ENCODE results near the gene PSMC1. TPM values are rescaled to one million over a fixed set of nuclear protein-coding genes. Genes with fewer than 3 reads are reported as not detected.

Gene PSMC1
- total and polyA plus RNA-seq, 9 donors = 88.5 to 146 (median 106) TPM

DNA sequence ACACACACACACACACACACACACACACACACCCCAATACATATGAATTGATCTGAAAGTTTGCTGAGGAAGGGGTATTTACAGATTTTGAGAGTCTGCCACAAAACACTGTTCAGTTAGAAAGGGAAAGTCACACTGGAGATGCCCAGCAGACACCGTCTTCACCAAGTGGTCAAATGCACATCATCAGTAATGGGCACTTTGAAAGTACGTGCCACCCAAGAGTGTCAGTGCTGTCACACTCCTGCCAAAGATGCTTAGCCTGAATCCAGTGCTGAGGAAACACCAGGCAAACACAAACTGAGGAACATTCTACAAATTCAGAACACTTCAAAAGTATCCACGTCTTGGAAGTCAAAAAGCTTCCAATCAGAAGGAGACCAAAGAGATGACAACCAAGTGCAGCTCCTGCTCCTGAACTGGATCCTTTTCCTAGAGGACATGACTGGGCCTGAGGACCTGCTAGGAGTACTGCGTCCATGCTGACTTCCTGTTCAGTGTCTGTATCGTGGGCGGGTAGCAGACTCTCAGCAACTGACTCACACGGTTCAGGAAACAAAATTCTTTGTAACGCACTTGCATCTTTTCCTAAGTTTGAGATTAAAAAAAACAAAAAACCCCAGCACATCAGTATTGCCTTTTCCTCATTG, 18.6 kb downstream of the PSMC1 start:
- no peak for DNase-seq
- no peaks in the 10 kb centered on the region for H3K4me1 ChIP-seq (ENCODE audit: control insufficient read depth, insufficient read depth, low read length)
- WGBS (ENCODE audit: insufficient coverage) = 69% methylated on average over 8 of the region's 8 CpGs
- no peaks in the 10 kb centered on the region for H3K9me3 ChIP-seq (replicated peaks; ENCODE audit: control insufficient read depth, low read depth, low read length)
- H3K36me3 ChIP-seq (ENCODE audit: control insufficient read depth, insufficient read depth, low read length) = peaks cover 82% of the 10 kb centered on the region
- no peak overlapping the region for H3K4me3 ChIP-seq (ENCODE audit: low read length)
- peak overlapping the region; percentile 0 for H3K27ac ChIP-seq (ENCODE audit: low read length)
- no peaks in the 10 kb centered on the region for H3K27me3 ChIP-seq (ENCODE audit: control insufficient read depth, insufficient read depth, low read length)

DNA sequence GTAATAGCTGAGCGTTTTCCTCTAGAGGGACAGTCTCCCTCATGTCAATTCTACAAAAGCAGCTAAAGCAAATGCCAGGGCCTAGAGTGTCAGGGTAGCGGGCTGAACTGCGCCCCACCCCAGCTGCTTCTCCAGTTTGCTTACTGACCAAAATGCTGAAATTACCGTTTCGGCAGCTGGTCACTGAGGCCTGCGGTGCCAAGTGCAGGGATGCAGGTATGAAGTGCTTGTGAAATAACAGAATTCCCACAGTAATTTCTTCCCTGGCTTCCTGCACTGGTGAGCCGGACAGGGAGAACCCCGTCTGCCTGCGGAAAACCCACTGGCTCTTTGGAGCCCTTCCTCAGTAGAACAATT, 19.1 kb downstream of the PSMC1 start:
- Histone ChIP-seq H3K27ac (ENCODE audit: low read length) (peak overlapping the region; percentile 0), H3K4me3 (ENCODE audit: low read length) (no peak overlapping the region), H3K9me3 (replicated peaks; ENCODE audit: control insufficient read depth, low read depth, low read length) (no peaks in the 10 kb centered on the region), H3K27me3 (ENCODE audit: control insufficient read depth, insufficient read depth, low read length) (no peaks in the 10 kb centered on the region), H3K36me3 (ENCODE audit: control insufficient read depth, insufficient read depth, low read length) (peaks cover 83% of the 10 kb centered on the region), H3K4me1 (ENCODE audit: control insufficient read depth, insufficient read depth, low read length) (no peaks in the 10 kb centered on the region)
- no peak for DNase-seq
- WGBS (ENCODE audit: insufficient coverage) = 84% methylated on average over 4 of the region's 9 CpGs

DNA sequence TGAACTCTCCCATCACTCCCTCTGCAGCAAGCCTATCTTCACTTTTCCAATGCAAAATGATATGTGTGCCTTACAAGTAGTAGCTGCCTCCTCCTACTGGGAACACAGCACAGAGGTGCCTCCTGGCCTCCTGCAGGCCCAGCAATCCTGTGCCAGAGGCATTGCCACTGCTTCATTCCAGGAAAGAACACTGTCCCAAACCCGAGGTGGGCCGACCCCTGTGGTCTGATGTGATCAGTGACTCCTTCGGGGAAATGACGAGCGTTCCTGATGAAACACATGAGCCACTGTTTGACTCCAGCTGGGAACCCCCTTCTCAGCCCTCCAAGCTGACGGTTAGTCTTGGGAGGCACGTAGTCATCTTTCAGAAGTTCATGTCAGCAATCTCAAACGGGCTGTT, 19.5 kb downstream of the PSMC1 start:
- DNase-seq = no peak
- 87% methylated on average over 6 of the region's 8 CpGs for WGBS (ENCODE audit: insufficient coverage)
- no peak overlapping the region for H3K27ac ChIP-seq (ENCODE audit: low read length)
- no peak overlapping the region for H3K4me3 ChIP-seq (ENCODE audit: low read length)
- no peaks in the 10 kb centered on the region for H3K4me1 ChIP-seq (ENCODE audit: control insufficient read depth, insufficient read depth, low read length)
- H3K36me3 ChIP-seq (ENCODE audit: control insufficient read depth, insufficient read depth, low read length) = peaks cover 83% of the 10 kb centered on the region
- H3K27me3 ChIP-seq (ENCODE audit: control insufficient read depth, insufficient read depth, low read length) = no peaks in the 10 kb centered on the region
- no peaks in the 10 kb centered on the region for H3K9me3 ChIP-seq (replicated peaks; ENCODE audit: control insufficient read depth, low read depth, low read length)

DNA sequence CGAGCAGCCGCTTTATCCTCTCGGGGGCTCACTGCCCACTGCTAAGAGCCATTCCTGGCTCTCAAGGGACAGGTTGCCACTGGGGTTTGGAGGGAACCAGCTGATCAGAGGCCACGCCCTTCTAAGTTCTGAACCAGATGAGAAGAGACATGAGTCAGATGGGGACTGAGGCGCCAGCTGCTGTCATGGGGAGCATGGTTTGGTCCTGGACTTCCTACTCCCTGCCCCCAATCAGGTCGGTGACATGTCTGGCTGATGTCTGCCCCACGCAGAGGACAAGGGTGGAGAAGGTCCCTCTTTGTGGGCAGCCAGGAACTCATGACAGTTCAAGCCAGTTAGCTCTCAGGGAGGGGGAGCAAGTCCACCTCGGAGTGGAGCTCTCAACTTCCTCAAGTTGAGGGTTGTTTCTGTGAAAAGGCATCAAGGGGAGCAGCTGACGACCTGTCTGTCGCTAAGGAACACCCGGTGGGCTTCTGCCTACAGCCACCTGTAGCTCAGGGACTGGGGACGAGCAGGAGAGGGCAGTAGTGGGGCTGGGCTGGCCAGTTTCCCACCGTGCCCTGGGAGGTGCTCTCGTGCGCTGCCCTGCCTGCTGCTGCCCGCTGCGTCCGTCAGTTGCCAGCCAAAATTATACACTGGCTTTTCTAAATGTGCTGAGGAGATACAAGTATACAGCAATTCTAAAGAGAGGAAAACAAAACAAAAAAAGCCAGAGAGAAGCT, 20.5 kb downstream of the PSMC1 start:
- Histone ChIP-seq H3K4me1 (ENCODE audit: control insufficient read depth, insufficient read depth, low read length) (no peaks in the 10 kb centered on the region), H3K4me3 (ENCODE audit: low read length) (no peak overlapping the region), H3K36me3 (ENCODE audit: control insufficient read depth, insufficient read depth, low read length) (peaks cover 84% of the 10 kb centered on the region), H3K27ac (ENCODE audit: low read length) (no peak overlapping the region), H3K27me3 (ENCODE audit: control insufficient read depth, insufficient read depth, low read length) (no peaks in the 10 kb centered on the region), H3K9me3 (replicated peaks; ENCODE audit: control insufficient read depth, low read depth, low read length) (no peaks in the 10 kb centered on the region)
- 65% methylated on average over 13 of the region's 18 CpGs for WGBS (ENCODE audit: insufficient coverage)
- no peak for DNase-seq

DNA sequence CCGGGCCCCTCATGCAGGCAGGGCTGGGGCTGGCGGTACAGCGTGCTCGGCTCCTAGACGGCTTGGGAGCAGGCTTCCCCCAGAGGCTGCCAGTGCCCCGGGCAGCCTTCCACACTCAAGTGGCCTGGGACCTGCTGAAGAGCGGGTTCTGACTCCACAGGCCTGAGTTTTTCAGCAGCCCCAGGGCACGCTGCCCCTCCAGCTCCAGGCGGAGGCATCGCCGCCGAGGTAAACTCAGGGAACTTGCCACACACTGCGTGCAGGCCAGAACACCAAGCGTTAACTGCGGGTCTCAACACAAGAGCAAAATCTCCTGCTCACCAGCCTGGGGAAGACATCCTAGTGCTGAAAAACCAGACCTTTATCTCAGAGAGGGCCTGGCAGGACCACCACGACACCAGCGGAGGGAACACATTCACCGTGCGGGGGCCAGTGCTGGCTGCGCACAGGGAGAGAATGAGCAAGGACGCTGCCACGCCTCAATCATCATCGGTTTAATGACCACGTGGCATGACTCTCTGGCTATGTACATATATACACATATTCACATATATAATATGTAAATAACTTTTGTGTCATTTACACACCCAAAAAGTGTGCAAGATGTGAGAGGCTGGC, 21.3 kb downstream of the PSMC1 start:
- Histone ChIP-seq H3K9me3 (replicated peaks; ENCODE audit: control insufficient read depth, low read depth, low read length) (no peaks in the 10 kb centered on the region), H3K27ac (ENCODE audit: low read length) (no peak overlapping the region), H3K4me3 (ENCODE audit: low read length) (no peak overlapping the region), H3K27me3 (ENCODE audit: control insufficient read depth, insufficient read depth, low read length) (no peaks in the 10 kb centered on the region), H3K4me1 (ENCODE audit: control insufficient read depth, insufficient read depth, low read length) (no peaks in the 10 kb centered on the region), H3K36me3 (ENCODE audit: control insufficient read depth, insufficient read depth, low read length) (peaks cover 78% of the 10 kb centered on the region)
- no peak for DNase-seq
- WGBS (ENCODE audit: insufficient coverage) = 86% methylated on average over 20 of the region's 24 CpGs

DNA sequence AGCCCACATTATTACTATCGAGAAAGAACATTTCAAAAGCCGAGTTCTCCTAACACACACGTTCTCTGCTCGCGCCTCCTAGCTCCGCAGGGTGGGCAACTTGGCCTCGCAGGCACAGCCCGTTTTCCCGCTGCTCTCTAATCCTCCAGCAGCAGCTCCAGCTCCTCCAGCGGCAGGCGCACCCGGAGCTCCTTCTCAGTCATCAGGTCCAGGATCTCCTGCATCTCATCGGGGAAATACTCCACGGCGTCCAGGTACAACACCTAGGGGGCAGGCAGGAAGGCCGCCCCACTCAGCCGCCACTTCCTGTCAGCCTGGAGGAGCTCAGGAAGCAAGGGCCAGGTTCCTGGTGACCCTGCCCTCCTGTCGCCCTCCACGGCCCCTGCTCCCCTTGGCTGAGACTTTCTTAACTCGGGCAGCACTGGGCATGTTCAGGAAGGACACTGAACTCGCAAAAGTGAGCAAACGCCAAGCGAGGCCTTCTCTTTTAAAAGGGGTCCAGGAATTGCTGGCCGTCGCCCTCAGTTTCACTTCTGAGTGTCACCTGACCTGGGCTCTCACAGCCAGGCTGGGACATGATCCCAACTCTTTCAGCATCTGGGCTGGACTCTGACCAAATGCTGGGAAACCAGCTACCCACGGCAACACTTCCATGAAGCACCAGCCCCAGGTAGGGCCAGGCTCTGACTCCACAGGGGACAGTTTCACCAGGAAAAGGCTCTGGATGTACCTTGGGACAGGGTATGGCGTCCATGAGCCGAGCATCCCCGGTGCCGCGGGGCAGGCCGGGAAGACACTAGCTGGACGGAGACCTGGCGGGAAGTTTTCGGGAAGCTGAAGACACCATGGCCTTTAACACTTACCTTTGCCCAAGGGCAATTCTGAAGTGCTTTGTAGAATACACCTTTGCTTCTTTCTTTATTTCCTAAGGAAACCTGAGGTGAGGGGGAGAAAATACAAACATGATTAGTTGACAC, 22.1 kb downstream of the PSMC1 start:
- Histone ChIP-seq H3K27ac (ENCODE audit: low read length) (no peak overlapping the region), H3K4me3 (ENCODE audit: low read length) (no peak overlapping the region)

DNA sequence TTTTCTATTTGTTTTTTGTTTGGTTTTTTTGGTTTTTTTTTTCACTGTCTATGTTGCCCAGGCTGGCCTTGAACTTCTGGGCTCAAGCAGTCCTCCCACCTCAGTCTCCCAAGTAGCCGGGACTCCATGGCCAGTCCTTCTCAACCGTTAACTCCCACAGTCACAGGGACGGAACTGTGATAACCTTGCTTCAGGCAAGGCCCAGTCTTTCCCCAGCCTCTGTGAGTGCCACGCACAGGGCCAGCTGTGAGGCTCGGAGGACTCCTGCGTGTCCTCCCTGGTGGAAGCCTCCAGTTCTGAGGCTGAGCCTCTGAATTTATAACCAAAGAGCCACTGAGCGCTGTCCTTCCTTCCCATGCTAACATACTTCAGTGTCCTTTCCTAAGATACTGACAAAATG, 23.7 kb downstream of the PSMC1 start:
- H3K27ac ChIP-seq (ENCODE audit: low read length) = no peak overlapping the region
- H3K4me1 ChIP-seq (ENCODE audit: control insufficient read depth, insufficient read depth, low read length) = no peaks in the 10 kb centered on the region
- no peak overlapping the region for H3K4me3 ChIP-seq (ENCODE audit: low read length)
- no peak for DNase-seq
- H3K27me3 ChIP-seq (ENCODE audit: control insufficient read depth, insufficient read depth, low read length) = no peaks in the 10 kb centered on the region
- 93% methylated on average over 7 of the region's 7 CpGs for WGBS (ENCODE audit: insufficient coverage)
- no peaks in the 10 kb centered on the region for H3K9me3 ChIP-seq (replicated peaks; ENCODE audit: control insufficient read depth, low read depth, low read length)
- H3K36me3 ChIP-seq (ENCODE audit: control insufficient read depth, insufficient read depth, low read length) = peaks cover 68% of the 10 kb centered on the region

More for the DNA sequence above, 22.1 kb downstream of the PSMC1 start:
- Histone ChIP-seq H3K36me3 (ENCODE audit: control insufficient read depth, insufficient read depth, low read length) (peaks cover 77% of the 10 kb centered on the region), H3K27me3 (ENCODE audit: control insufficient read depth, insufficient read depth, low read length) (no peaks in the 10 kb centered on the region), H3K9me3 (replicated peaks; ENCODE audit: control insufficient read depth, low read depth, low read length) (no peaks in the 10 kb centered on the region), H3K4me1 (ENCODE audit: control insufficient read depth, insufficient read depth, low read length) (no peaks in the 10 kb centered on the region)
- DNase-seq = no peak
- WGBS (ENCODE audit: insufficient coverage) = 87% methylated on average over 31 of the region's 35 CpGs

DNA sequence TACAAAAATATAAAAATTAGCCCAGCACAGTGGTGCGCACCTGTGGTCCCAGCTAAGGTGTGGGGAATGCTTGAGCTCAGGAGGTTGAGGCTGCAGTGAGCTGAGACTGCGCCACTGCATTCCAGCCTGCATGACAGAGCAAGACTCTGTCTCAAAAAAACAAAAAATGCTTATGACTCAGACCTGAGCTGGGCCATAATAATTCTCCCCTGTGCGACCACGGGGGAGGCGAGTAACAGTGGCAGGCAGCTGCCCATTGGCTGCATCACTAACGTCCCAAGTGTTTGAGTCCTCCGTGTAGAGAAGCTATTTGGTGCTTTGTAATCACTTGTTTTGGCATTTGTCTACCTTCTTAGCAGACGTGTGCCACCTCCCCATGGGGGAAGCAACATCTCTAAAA, 24.9 kb downstream of the PSMC1 start:
- WGBS (ENCODE audit: insufficient coverage) = 81% methylated on average over 5 of the region's 8 CpGs
- DNase-seq = no peak
- Histone ChIP-seq H3K4me1 (ENCODE audit: control insufficient read depth, insufficient read depth, low read length) (no peaks in the 10 kb centered on the region), H3K27ac (ENCODE audit: low read length) (no peak overlapping the region), H3K27me3 (ENCODE audit: control insufficient read depth, insufficient read depth, low read length) (no peaks in the 10 kb centered on the region), H3K9me3 (replicated peaks; ENCODE audit: control insufficient read depth, low read depth, low read length) (no peaks in the 10 kb centered on the region), H3K36me3 (ENCODE audit: control insufficient read depth, insufficient read depth, low read length) (peaks cover 71% of the 10 kb centered on the region), H3K4me3 (ENCODE audit: low read length) (no peak overlapping the region)

DNA sequence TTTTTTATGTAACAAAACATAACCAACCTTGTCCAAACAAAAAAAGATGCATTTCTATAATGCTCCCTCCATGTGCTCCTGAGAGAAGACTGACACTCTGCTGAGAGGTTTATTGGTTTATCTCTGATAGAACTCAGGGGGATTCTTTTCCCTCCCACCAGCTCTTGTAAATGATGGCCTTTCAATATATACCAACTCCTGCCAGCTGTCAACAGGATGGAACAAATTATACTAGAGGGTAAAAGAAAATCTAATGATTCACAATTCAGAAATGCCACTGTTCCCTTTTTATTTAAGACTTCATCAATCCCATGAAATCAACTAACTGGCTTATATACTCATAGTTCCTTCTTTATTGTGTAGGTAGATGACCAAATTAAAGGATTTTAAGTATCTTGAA, 25.4 kb downstream of the PSMC1 start:
- H3K36me3 ChIP-seq (ENCODE audit: control insufficient read depth, insufficient read depth, low read length) = peaks cover 70% of the 10 kb centered on the region
- H3K9me3 ChIP-seq (replicated peaks; ENCODE audit: control insufficient read depth, low read depth, low read length) = no peaks in the 10 kb centered on the region
- no peaks in the 10 kb centered on the region for H3K27me3 ChIP-seq (ENCODE audit: control insufficient read depth, insufficient read depth, low read length)
- H3K4me1 ChIP-seq (ENCODE audit: control insufficient read depth, insufficient read depth, low read length) = no peaks in the 10 kb centered on the region
- no peak overlapping the region for H3K27ac ChIP-seq (ENCODE audit: low read length)
- no peak overlapping the region for H3K4me3 ChIP-seq (ENCODE audit: low read length)
- no peak for DNase-seq

DNA sequence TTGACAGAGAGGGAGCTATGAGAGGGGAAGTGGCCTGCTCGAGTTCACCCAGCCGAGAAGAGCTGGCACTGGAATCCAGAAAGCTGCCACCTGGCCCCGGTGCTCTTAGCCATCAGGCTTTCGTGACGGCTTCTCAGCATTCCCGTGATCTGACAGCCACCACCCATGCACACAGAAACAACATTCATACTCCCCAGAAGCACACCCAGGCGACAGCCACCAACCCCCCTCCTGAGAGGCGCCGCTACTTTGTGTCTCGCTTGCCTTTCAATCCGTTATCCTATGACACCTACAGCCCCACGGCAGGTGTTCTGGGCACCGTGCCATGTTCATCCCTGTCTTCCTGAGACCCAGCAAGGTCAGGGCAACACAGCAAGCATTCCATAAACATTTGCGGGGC, 31.4 kb downstream of the PSMC1 start:
- Histone ChIP-seq H3K4me3 (ENCODE audit: low read length) (no peak overlapping the region), H3K27ac (ENCODE audit: low read length) (no peak overlapping the region), H3K27me3 (ENCODE audit: control insufficient read depth, insufficient read depth, low read length) (no peaks in the 10 kb centered on the region), H3K36me3 (ENCODE audit: control insufficient read depth, insufficient read depth, low read length) (peaks cover 60% of the 10 kb centered on the region), H3K4me1 (ENCODE audit: control insufficient read depth, insufficient read depth, low read length) (peaks cover 19% of the 10 kb centered on the region), H3K9me3 (replicated peaks; ENCODE audit: control insufficient read depth, low read depth, low read length) (no peaks in the 10 kb centered on the region)
- no peak for DNase-seq
- WGBS (ENCODE audit: insufficient coverage) = 68% methylated on average over 13 of the region's 14 CpGs
